GM13976 (cell line): ENCODE measurements around the gene RPH3AL.

ENCODE experiments used
- DNase-seq: peaks from one replicate; pipeline ENCODE4 v3.0.0; 2012; ENCODE audit warnings: low spot score
- CTCF ChIP-seq: IDR thresholded peaks from 2 replicates; pipeline ENCODE4 v1.5.1; 2012; ENCODE audit warnings: borderline replicate concordance, mild to moderate bottlenecking; ENCODE audit not compliant: insufficient read depth; ENCODE audit errors: extremely low read depth, missing control alignments, control extremely low read depth
- in situ Hi-C: fragments of 300-500 bp; cut with MboI; formaldehyde crosslinking; loops from one replicate; pipeline ENCODE4 v1.12.0; 2022; ENCODE audit warnings: low sequenced_read_pairs, mixed read lengths, inconsistent platforms; ENCODE audit not compliant: unreplicated experiment

Gene RPH3AL

GRCh38 chr17:393806-394717 lies 41.5 kb upstream of the RPH3AL start:
- DNase-seq = no peak
- in situ Hi-C loops = no loop called here
- no peak for TF ChIP-seq CTCF

GRCh38 chr17:391850-392249 lies 39.2 kb upstream of the RPH3AL start:
- TF ChIP-seq CTCF = no peak
- no peak for DNase-seq
- in situ Hi-C loops = no loop called here

- in situ Hi-C loops = no loop called here
- no peak for TF ChIP-seq CTCF
- DNase-seq = no peak
Measured at GRCh38 chr17:390025-390424, 37.4 kb upstream of the RPH3AL start.

- no peak for TF ChIP-seq CTCF
- DNase-seq = no peak
- in situ Hi-C loops = no loop called here
Measured at GRCh38 chr17:388087-388486, 35.5 kb upstream of the RPH3AL start.

- in situ Hi-C loops = no loop called here
- peak; percentile 68 for TF ChIP-seq CTCF
- DNase-seq = peak; percentile 92
Measured at GRCh38 chr17:386141-386876, 33.7 kb upstream of the RPH3AL start.

GRCh38 chr17:385836-386140 lies 33.2 kb upstream of the RPH3AL start:
- no peak for DNase-seq
- TF ChIP-seq CTCF = no peak
- in situ Hi-C loops = no loop called here
